GM12878 (cell line): ENCODE data around the gene OXTR. TPM values are rescaled to one million over a fixed set of nuclear protein-coding genes. Genes with fewer than 3 reads are reported as not detected.

Source experiments
- ATAC-seq: fragments of 200-7000 bp; cut with Tn5 transposase; 3 replicates; pipeline ENCODE4 v1.9.1; 2020; ENCODE audit warnings: mild to moderate bottlenecking, moderate library complexity
- BruUV-seq: library from RNA; stranded (reverse); fragments of 400-500 nt; replicated peaks from 2 replicates; lab custom pipeline; 2021; lab: Mats Ljungman, UMichigan
- CTCF ChIA-PET: fragments of 300-600 bp; sonication (Branson Sonifier 250); formaldehyde crosslinking; extraction: SDS; loops from one replicate; lab custom pipeline; 2021; ENCODE audit warnings: inconsistent platforms; lab: Yijun Ruan, JAX
- POLR2A ChIA-PET: fragments of 350-600 bp; formaldehyde crosslinking; extraction: SDS; loops from one replicate; lab custom pipeline; 2021; ENCODE audit warnings: inconsistent platforms; lab: Charles Lee
- RAD21 ChIA-PET: fragments of 300-600 bp; sonication (Branson Sonifier 250); formaldehyde crosslinking; loops from one replicate; lab custom pipeline; 2023; ENCODE audit warnings: antibody characterized with exemption; ENCODE audit not compliant: unreplicated experiment; lab: Charles Lee
- SMC1A ChIA-PET: fragments of 300-600 bp; sonication (Branson Sonifier 250); formaldehyde crosslinking; loops from one replicate; lab custom pipeline; 2023; ENCODE audit not compliant: unreplicated experiment, uncharacterized antibody; lab: Charles Lee
- DNase-seq: peaks from one replicate; pipeline ENCODE4 v3.0.0-alpha.2; 2011; ENCODE audit warnings: low read depth, low spot score
- FAIRE-seq: peaks from 3 replicates; lab custom pipeline; 2011; peaks lifted over from hg19 to GRCh38; lab: Jason Lieb, UNC
- H2AFZ ChIP-seq: 2 replicates; pipeline ENCODE4 v1.6.0; 2011; ENCODE audit warnings: low read depth, low read length, control low read depth; ENCODE audit not compliant: control insufficient read depth
- H3K27ac ChIP-seq: 2 replicates; pipeline ENCODE4 v1.5.1; 2011; ENCODE audit warnings: control low read depth; ENCODE audit not compliant: control insufficient read depth, insufficient read depth
- H3K27me3 ChIP-seq, 2 experiments: replicated peaks in 1 of 2; 2 replicates each; pipeline versions ENCODE4 v1.6.0 to v1.6.1; 2011; ENCODE audit warnings: low read length in 1 of 2; ENCODE audit not compliant: control insufficient read depth in 2 of 2, insufficient read depth in 2 of 2
- H3K36me3 ChIP-seq, 2 experiments: 2 replicates each; pipeline ENCODE4 v1.5.1; 2011; ENCODE audit warnings: low read length in 1 of 2; ENCODE audit not compliant: control insufficient read depth in 2 of 2, insufficient read depth in 2 of 2
- H3K4me1 ChIP-seq: 2 replicates; pipeline ENCODE4 v1.6.1; 2011; ENCODE audit warnings: mild to moderate bottlenecking, low read length, moderate library complexity, mixed read lengths; ENCODE audit not compliant: control insufficient read depth, insufficient read depth
- H3K4me2 ChIP-seq: 2 replicates; pipeline ENCODE4 v1.6.0; 2011; ENCODE audit warnings: control low read depth; ENCODE audit not compliant: control insufficient read depth, insufficient read depth
- H3K4me3 ChIP-seq: fragments of 200-600 bp; sonication (generic); 2 replicates; pipeline ENCODE4 v1.5.1; 2016
- H3K79me2 ChIP-seq: 2 replicates; pipeline ENCODE4 v1.6.0; 2011; ENCODE audit warnings: low read length; ENCODE audit not compliant: control insufficient read depth, insufficient read depth
- H3K9ac ChIP-seq: 2 replicates; pipeline ENCODE4 v1.8.0; 2011; ENCODE audit warnings: low read length, control low read depth, mixed read lengths; ENCODE audit not compliant: control insufficient read depth, insufficient read depth
- H3K9me3 ChIP-seq: replicated peaks from 3 replicates; pipeline ENCODE4 v1.5.1; 2011; ENCODE audit warnings: mild to moderate bottlenecking, low read length; ENCODE audit not compliant: control insufficient read depth, insufficient read depth
- H4K20me1 ChIP-seq: 2 replicates; pipeline ENCODE4 v1.6.0; 2011; ENCODE audit not compliant: control insufficient read depth, insufficient read depth
- CBX3 ChIP-seq: fragments of 200-600 bp; sonication (generic); IDR thresholded peaks from 2 replicates; pipeline ENCODE4 v1.6.1; 2016; ENCODE audit warnings: low read depth, borderline replicate concordance
- ESRRA ChIP-seq: IDR thresholded peaks from 2 replicates; pipeline ENCODE4 v1.6.1; 2012; ENCODE audit warnings: mild to moderate bottlenecking, low read length, improper control_type of control experiment
- EZH2 ChIP-seq: IDR thresholded peaks from 2 replicates; pipeline ENCODE4 v1.6.1; 2012; ENCODE audit warnings: low read depth, mild to moderate bottlenecking, control low read depth, inconsistent platforms, low read length, borderline replicate concordance; ENCODE audit not compliant: control insufficient read depth
- HCFC1 ChIP-seq: fragments of 150-350 bp; IDR thresholded peaks from 2 replicates; pipeline ENCODE4 v1.6.1; 2014; ENCODE audit warnings: low read length
- JUND ChIP-seq: IDR thresholded peaks from 2 replicates; pipeline ENCODE4 v1.6.1; 2012; ENCODE audit warnings: low read depth, mild to moderate bottlenecking, low read length, improper control_type of control experiment, moderate library complexity
- MEF2B ChIP-seq: fragments of 450-650 bp; IDR thresholded peaks from 2 replicates; pipeline ENCODE4 v1.6.1; 2018; ENCODE audit warnings: mild to moderate bottlenecking, moderate library complexity; ENCODE audit not compliant: partially characterized antibody, poor library complexity, severe bottlenecking
- MYC ChIP-seq: IDR thresholded peaks from 2 replicates; pipeline ENCODE4 v1.6.1; 2011; ENCODE audit warnings: mild to moderate bottlenecking, low read length, moderate library complexity, inconsistent platforms; ENCODE audit not compliant: insufficient read depth, insufficient replicate concordance, insufficient read length, severe bottlenecking
- NR2C1 ChIP-seq: fragments of 450-650 bp; IDR thresholded peaks from 2 replicates; pipeline ENCODE4 v1.6.1; 2017; ENCODE audit warnings: antibody characterized with exemption, mild to moderate bottlenecking, moderate library complexity
- PML ChIP-seq: IDR thresholded peaks from 2 replicates; pipeline ENCODE4 v1.6.1; 2012; ENCODE audit warnings: low read length, inconsistent platforms
- RCOR1 ChIP-seq: conservative IDR thresholded peaks from 2 replicates; pipeline ENCODE4 v1.6.1; 2012; ENCODE audit warnings: low read depth, low read length, improper control_type of control experiment
- TCF7 ChIP-seq: IDR thresholded peaks from 2 replicates; pipeline ENCODE4 v1.6.1; 2014; ENCODE audit warnings: antibody characterized with exemption, borderline replicate concordance
- WGBS: methylation state at CpG from one replicate; pipeline ENCODE4 v1.1.6; 2016; ENCODE audit warnings: low lambda C conversion rate; ENCODE audit not compliant: insufficient replicate concordance, insufficient coverage; ENCODE audit errors: missing lambda C conversion rate; 5-methylcytosine and 5-hydroxymethylcytosine counted together
- in situ Hi-C: fragments of 300-500 bp; cut with MboI; formaldehyde crosslinking; loops from 9 replicates; pipeline ENCODE4 v1.14.3; 2018; ENCODE audit warnings: mixed read lengths
- intact Hi-C: fragments of 100-400 bp; cut with micrococcal nuclease; formaldehyde crosslinking; loops from one replicate; pipeline ENCODE4 v1.14.2; 2022; ENCODE audit not compliant: unreplicated experiment
- polyA plus RNA-seq, 11 experiments: library from polyadenylated mRNA; depleted of rRNA in 4 of 11; unstranded in 6 of 11; stranded (reverse) in 5 of 11; fragments of >200 nt; fragmentation: Nextera tagmentation in 4 of 11; fragmentation: Illumina TruSeq in 1 of 11; extraction: Ambion mirVana in 4 of 11; extraction: Trizol in 1 of 11; gene quantifications; 1 replicate in 1 of 11; 2 replicates in 10 of 11; pipeline versions ENCODE4 v1.2.1 to v1.2.3, GENCODE V29; 2011 to 2016; ENCODE audit warnings: inconsistent platforms in 2 of 11, missing spikeins in 2 of 11, low read depth in 1 of 11
- total RNA-seq, 4 experiments: library from RNA; depleted of rRNA in 3 of 4; stranded (reverse); fragments of >200 nt in 3 of 4; fragmentation: Illumina TruSeq in 1 of 4; extraction: Trizol in 1 of 4; gene quantifications; 2 replicates each; pipeline versions ENCODE4 v1.2.1 to v1.2.3, GENCODE V29; 2013 to 2021
- TF ChIP-seq, protein P1 (sequence below): fragments of 450-650 bp; formaldehyde crosslinking; IDR thresholded peaks from 2 replicates; pipeline ENCODE4 v1.4.0; 2022; ENCODE audit warnings: mild to moderate bottlenecking, moderate library complexity
- TF ChIP-seq, protein P2 (sequence below): fragments of 450-650 bp; formaldehyde crosslinking; IDR thresholded peaks from 2 replicates; pipeline ENCODE4 v1.5.0; 2022; ENCODE audit warnings: mild to moderate bottlenecking, missing genetic modification characterization
- TF ChIP-seq, protein P3 (sequence below): IDR thresholded peaks from 2 replicates; pipeline ENCODE4 v1.6.1; 2011; ENCODE audit warnings: borderline replicate concordance, low read depth, mild to moderate bottlenecking, moderate library complexity, low read length; ENCODE audit not compliant: insufficient read depth, poor library complexity, severe bottlenecking

Gene OXTR
- total and polyA plus RNA-seq, 10 of the 15 experiments (the other 5 are each of a cell fraction or from before 2014, with no cell fraction given): 0.43 to 5.9 (median 2.6) TPM

DNA sequence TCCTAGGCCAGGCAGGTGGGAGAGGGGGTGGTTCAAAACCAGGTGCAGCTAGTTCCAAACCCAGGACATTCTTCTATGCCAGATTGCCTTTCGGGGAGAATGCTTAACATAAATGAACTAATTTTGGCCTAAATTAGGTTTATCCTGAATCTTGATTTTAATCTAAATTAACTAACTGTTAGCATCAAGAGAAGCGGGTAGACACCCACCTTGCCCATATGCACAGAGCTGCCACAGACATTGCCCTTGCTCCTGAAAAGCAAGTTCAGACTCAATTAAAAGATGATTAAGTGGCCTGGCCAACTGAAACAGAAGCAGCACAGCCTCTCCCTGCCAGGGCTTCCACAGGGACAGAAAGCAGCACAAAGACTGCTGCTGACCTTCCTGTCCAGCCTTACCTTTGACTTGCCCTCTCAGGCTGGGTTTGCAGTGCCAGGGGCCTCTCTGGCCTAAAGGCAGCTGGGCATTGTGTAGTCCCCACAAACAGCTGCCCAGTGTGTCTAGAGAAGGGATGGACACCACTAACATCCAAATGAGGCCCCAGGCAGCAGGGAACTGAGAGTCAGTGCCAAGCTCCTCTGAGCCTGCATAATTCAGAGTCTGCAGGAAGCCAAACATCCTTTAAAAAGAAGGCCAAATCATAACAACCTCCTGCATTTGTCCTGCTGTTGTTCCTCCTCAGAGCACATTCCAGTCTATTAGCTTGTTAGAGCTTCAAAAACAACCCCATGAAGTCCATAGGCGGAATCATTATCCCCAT, 15.4 kb upstream of the OXTR start:
- 60% methylated on average over 3 of the region's 3 CpGs for WGBS
- ChIA-PET SMC1A (interaction anchor here (1.2 kb wide), 1 partner anchor 16 kb away, joined by 3 read pairs; the partner anchor contains the start of gene OXTR), RAD21 (no interaction called here), POLR2A (no interaction called here), CTCF (interaction anchor here (1.6 to 2.7 kb wide), 2 partner anchors 16 to 120 kb away, joined by 3 to 10 read pairs; partner anchors contain the start of gene OXTR)
- FAIRE-seq (no peak), ATAC-seq (no peak), DNase-seq (no peak)
- intact Hi-C loops: no loop called here
- Histone ChIP-seq H3K4me3 (no peak overlapping the region), H3K36me3 (no peaks in the 10 kb centered on the region), H2AFZ (no peak overlapping the region), H3K27me3 (no peaks in the 10 kb centered on the region), H3K9ac (no peak overlapping the region), H4K20me1 (no peaks in the 10 kb centered on the region), H3K4me1 (no peaks in the 10 kb centered on the region), H3K79me2 (no peaks in the 10 kb centered on the region), H3K4me2 (no peak overlapping the region), H3K9me3 (no peaks in the 10 kb centered on the region), H3K27ac (no peak overlapping the region)
- TF ChIP-seq MYC (no peak), MEF2B (no peak), RCOR1 (no peak), TCF7 (no peak), EZH2 (no peak), PML (no peak), NR2C1 (no peak), CBX3 (no peak), HCFC1 (no peak), JUND (no peak), ESRRA (no peak)
- TF ChIP-seq, protein P1, sequence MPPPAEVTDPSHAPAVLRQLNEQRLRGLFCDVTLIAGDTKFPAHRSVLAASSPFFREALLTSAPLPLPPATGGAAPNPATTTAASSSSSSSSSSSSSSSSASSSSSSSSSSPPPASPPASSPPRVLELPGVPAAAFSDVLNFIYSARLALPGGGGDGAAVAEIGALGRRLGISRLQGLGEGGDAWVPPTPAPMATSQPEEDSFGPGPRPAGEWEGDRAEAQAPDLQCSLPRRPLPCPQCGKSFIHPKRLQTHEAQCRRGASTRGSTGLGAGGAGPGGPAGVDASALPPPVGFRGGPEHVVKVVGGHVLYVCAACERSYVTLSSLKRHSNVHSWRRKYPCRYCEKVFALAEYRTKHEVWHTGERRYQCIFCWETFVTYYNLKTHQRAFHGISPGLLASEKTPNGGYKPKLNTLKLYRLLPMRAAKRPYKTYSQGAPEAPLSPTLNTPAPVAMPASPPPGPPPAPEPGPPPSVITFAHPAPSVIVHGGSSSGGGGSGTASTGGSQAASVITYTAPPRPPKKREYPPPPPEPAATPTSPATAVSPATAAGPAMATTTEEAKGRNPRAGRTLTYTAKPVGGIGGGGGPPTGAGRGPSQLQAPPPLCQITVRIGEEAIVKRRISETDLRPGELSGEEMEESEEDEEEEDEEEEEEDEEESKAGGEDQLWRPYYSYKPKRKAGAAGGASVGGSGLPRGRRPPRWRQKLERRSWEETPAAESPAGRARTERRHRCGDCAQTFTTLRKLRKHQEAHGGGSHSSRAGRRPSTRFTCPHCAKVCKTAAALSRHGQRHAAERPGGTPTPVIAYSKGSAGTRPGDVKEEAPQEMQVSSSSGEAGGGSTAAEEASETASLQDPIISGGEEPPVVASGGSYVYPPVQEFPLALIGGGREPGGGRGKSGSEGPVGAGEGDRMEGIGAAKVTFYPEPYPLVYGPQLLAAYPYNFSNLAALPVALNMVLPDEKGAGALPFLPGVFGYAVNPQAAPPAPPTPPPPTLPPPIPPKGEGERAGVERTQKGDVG (CRISPR knock-in tag): no peak
- TF ChIP-seq, protein P2, sequence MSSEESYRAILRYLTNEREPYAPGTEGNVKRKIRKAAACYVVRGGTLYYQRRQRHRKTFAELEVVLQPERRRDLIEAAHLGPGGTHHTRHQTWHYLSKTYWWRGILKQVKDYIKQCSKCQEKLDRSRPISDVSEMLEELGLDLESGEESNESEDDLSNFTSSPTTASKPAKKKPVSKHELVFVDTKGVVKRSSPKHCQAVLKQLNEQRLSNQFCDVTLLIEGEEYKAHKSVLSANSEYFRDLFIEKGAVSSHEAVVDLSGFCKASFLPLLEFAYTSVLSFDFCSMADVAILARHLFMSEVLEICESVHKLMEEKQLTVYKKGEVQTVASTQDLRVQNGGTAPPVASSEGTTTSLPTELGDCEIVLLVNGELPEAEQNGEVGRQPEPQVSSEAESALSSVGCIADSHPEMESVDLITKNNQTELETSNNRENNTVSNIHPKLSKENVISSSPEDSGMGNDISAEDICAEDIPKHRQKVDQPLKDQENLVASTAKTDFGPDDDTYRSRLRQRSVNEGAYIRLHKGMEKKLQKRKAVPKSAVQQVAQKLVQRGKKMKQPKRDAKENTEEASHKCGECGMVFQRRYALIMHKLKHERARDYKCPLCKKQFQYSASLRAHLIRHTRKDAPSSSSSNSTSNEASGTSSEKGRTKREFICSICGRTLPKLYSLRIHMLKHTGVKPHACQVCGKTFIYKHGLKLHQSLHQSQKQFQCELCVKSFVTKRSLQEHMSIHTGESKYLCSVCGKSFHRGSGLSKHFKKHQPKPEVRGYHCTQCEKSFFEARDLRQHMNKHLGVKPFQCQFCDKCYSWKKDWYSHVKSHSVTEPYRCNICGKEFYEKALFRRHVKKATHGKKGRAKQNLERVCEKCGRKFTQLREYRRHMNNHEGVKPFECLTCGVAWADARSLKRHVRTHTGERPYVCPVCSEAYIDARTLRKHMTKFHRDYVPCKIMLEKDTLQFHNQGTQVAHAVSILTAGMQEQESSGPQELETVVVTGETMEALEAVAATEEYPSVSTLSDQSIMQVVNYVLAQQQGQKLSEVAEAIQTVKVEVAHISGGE (CRISPR knock-in tag): no peak
- TF ChIP-seq, protein P3, sequence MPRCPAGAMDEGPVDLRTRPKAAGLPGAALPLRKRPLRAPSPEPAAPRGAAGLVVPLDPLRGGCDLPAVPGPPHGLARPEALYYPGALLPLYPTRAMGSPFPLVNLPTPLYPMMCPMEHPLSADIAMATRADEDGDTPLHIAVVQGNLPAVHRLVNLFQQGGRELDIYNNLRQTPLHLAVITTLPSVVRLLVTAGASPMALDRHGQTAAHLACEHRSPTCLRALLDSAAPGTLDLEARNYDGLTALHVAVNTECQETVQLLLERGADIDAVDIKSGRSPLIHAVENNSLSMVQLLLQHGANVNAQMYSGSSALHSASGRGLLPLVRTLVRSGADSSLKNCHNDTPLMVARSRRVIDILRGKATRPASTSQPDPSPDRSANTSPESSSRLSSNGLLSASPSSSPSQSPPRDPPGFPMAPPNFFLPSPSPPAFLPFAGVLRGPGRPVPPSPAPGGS: no peak
- BruUV-seq: no TSS peak
- in situ Hi-C loops: no loop called here
